ENCODE results near the gene ADAMTS5. TPM values are rescaled to one million over a fixed set of nuclear protein-coding genes. Genes with fewer than 3 reads are reported as not detected.

Gene ADAMTS5
- total RNA-seq, 4 donors from 2014 or later: 4.3 to 9.0 (median 7.4) TPM

DNA sequence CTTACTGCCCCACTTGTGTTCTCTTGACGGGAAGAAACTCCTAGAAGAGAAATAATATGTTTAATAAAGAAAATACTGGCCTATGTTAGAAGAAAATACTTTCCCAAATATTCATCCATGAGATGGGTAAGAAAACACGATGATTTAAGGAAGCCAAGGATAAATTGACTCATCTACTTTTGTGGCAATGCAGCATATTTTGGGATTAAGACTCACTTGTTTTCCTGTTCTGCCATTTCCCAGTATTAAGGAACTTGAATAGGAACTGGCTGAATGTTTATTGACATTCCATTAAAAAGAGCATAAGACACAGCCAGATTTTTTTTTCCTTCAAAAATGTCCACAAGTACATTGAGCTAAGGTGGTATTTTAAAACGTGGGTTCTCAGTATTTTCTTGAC, 10.9 kb upstream of the ADAMTS5 start:
- no peak for TF ChIP-seq POLR2A (IDR thresholded peaks at IDR 0.05)
- no peak for TF ChIP-seq CTCF (IDR thresholded peaks at IDR 0.05 in 4 of 5, conservative IDR thresholded peaks at IDR 0.05 in 1 of 5)
- no peaks in the 10 kb centered on the region for H3K9me3 ChIP-seq
- DNase-seq (no peak), ATAC-seq (no peak)
- no peaks in the 10 kb centered on the region for H3K4me1 ChIP-seq
- no peaks in the 10 kb centered on the region for H3K36me3 ChIP-seq
- in situ Hi-C loops (cut with MboI; ENCODE audit: low sequenced_read_pairs in 4 of 4) (no loop called here), intact Hi-C loops (cut with DNase I; ENCODE audit: low total_unique reads) (loop anchor here (10.0 kb wide), 1 partner anchor 97 kb away; no protein-coding TSS in a partner anchor)
- H3K27me3 ChIP-seq: no peaks in the 10 kb centered on the region
- H3K4me3 ChIP-seq: no peak overlapping the region
- H3K27ac ChIP-seq: no peak overlapping the region

GRCh38 chr21:26973226-26973625, 6.3 kb upstream of the ADAMTS5 start:
- no peak overlapping the region for H3K4me3 ChIP-seq
- TF ChIP-seq POLR2A (IDR thresholded peaks at IDR 0.05) (no peak), CTCF (IDR thresholded peaks at IDR 0.05 in 4 of 5, conservative IDR thresholded peaks at IDR 0.05 in 1 of 5) (no peak)
- H3K9me3 ChIP-seq: no peaks in the 10 kb centered on the region
- in situ Hi-C loops (cut with MboI; ENCODE audit: low sequenced_read_pairs in 4 of 4) (no loop called here), intact Hi-C loops (cut with DNase I; ENCODE audit: low total_unique reads) (loop anchor here (10.0 kb wide), 1 partner anchor 102 kb away; no protein-coding TSS in a partner anchor)
- DNase-seq (no peak), ATAC-seq (no peak)
- H3K36me3 ChIP-seq: no peaks in the 10 kb centered on the region
- no peak overlapping the region for H3K27ac ChIP-seq
- no peaks in the 10 kb centered on the region for H3K4me1 ChIP-seq
- peaks cover 0 to 1% (median 0%) of the 10 kb centered on the region in 3 donors for H3K27me3 ChIP-seq

DNA sequence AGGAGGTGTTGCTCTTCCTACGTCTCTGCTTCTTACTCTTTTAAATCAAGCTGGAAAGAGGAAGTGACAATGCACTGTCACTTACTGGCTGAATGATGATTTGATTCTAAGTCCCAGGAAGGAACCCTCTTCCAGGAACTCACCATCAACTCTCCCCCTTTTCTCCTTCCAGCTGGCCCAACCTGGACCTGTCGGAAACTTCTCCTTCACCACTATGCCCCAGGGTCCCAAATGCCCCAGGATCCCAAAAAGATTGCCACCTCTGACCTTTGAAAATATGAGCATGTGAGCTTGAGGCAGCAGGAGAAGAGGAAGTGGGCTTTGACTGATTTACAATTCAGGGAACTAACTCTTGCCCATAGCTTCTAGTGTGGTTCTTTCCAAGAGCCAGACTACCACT, 5.3 kb upstream of the ADAMTS5 start:
- no peak for ATAC-seq
- H3K9me3 ChIP-seq: no peaks in the 10 kb centered on the region
- no peaks in the 10 kb centered on the region for H3K36me3 ChIP-seq
- no peak overlapping the region for H3K27ac ChIP-seq
- no peak overlapping the region for H3K4me3 ChIP-seq
- in situ Hi-C loops (cut with MboI; ENCODE audit: low sequenced_read_pairs in 4 of 4) (no loop called here), intact Hi-C loops (cut with DNase I; ENCODE audit: low total_unique reads) (loop anchor here (10.0 kb wide), 1 partner anchor 103 kb away; no protein-coding TSS in a partner anchor)
- H3K4me1 ChIP-seq: peaks cover 0 to 4% of the 10 kb centered on the region in 2 donors
- H3K27me3 ChIP-seq: peaks cover 0 to 4% (median 0%) of the 10 kb centered on the region in 3 donors
- no peak for DNase-seq
- no peak for TF ChIP-seq CTCF (IDR thresholded peaks at IDR 0.05 in 4 of 5, conservative IDR thresholded peaks at IDR 0.05 in 1 of 5)

DNA sequence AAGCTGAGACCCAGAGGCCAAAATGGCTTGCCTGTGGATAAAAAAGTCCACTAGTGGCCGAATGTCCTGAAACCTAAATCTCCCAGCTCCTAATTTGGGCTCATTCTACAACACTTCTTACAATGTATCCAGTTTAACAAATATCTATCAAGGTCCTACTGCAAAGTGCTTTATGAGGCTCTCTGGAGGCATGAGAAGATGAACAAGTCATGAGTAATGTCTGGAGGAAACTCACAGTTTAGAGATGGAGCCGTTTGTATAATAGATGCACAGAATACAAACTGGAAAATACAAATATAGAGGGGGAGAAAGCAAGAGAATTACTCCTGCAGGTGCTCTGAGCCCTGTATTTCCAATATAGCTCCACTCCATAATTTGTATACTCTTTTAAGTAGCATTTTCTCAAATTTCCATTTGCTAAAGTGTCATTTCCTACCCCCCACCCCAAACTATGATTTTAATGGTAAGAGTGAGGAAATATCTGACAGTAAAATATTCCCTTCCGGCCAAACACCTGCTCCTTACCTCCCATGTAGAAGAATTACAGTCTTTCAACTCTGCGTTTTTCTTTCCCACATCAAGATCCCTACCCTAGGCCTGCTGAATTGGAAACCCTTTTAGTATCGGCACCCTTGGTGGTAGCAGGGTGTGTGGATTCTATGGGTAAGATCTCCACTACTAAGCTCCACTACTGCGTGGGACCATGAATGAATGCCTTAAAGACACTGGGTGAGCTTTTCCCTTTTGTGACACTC, 3.3 kb upstream of the ADAMTS5 start:
- in situ Hi-C loops (cut with MboI; ENCODE audit: low sequenced_read_pairs in 4 of 4): no loop called here
- ATAC-seq: no peak
- Histone ChIP-seq H3K27me3 (peaks cover 3 to 16% (median 7%) of the 10 kb centered on the region in 3 donors), H3K9me3 (no peaks in the 10 kb centered on the region), H3K4me3 (no peak overlapping the region), H3K27ac (no peak overlapping the region), H3K4me1 (peaks cover 0 to 18% of the 10 kb centered on the region in 2 donors), H3K36me3 (no peaks in the 10 kb centered on the region)
- intact Hi-C loops (cut with DNase I; ENCODE audit: low total_unique reads): loop anchor here (10.0 kb wide), 3 partner anchors 105 to 275 kb away; no protein-coding TSS in a partner anchor
- no peak for DNase-seq
- no peak for TF ChIP-seq POLR2A (IDR thresholded peaks at IDR 0.05)
- TF ChIP-seq CTCF (IDR thresholded peaks at IDR 0.05 in 4 of 5, conservative IDR thresholded peaks at IDR 0.05 in 1 of 5): no peak
